ENCODE data around the gene STK32C. TPM values are rescaled to one million over a fixed set of nuclear protein-coding genes. Genes with fewer than 3 reads are reported as not detected.

Gene STK32C
- total RNA-seq, 4 donors from 2014 or later: 4.8 to 10.9 (median 7.8) TPM

DNA sequence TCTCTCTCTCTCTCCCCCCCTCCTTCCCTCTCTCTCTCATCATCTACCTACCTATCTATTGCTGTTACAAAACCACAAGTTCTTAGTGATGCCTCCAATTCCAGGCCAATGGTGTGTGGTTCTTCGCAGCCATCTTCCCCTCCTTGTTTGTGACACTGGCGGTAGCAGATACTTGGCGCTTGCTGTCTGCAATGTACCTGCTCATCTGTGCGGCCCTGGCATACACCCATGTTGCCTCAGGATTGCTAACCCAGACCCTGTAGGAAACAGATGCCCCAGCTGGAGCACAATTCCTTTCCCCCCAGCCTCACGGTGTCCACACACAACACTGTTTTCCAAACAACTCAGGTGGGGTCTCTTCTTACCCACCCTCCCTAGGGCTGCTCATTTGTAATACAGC lies 134.6 kb downstream of the STK32C start:
- no peak overlapping the region for H3K4me3 ChIP-seq
- peaks cover 0 to 46% (median 0%) of the 10 kb centered on the region in 4 donors for H3K27me3 ChIP-seq
- H3K9me3 ChIP-seq: no peaks in the 10 kb centered on the region
- H3K4me1 ChIP-seq: peaks cover 8 to 16% (median 10%) of the 10 kb centered on the region in 4 donors
- peaks cover 0 to 30% (median 23%) of the 10 kb centered on the region in 4 donors for H3K36me3 ChIP-seq
- H3K27ac ChIP-seq (replicated peaks in 1 of 4): no peak overlapping the region
- intact Hi-C loops (cut with DNase I): no loop called here
- TF ChIP-seq POLR2AphosphoS5 (IDR thresholded peaks at IDR 0.05) (no peak), POLR2A (IDR thresholded peaks at IDR 0.05; ENCODE audit: low read depth) (no peak), CTCF (IDR thresholded peaks at IDR 0.05) (no peak), EP300 (IDR thresholded peaks at IDR 0.05) (no peak)
- WGBS: 90% methylated on average over 5 of the region's 5 CpGs
- DNase-seq (ENCODE audit: extremely low spot score): no peak

GRCh38 chr10:132172091-132173066 lies 135.4 kb downstream of the STK32C start:
- intact Hi-C loops (cut with DNase I): no loop called here
- no peak for DNase-seq (ENCODE audit: extremely low spot score)
- Histone ChIP-seq H3K27me3 (peaks cover 0 to 38% (median 0%) of the 10 kb centered on the region in 4 donors), H3K4me3 (no peak overlapping the region), H3K4me1 (peaks cover 8 to 16% (median 10%) of the 10 kb centered on the region in 4 donors), H3K9me3 (no peaks in the 10 kb centered on the region), H3K36me3 (peaks cover 0 to 38% (median 23%) of the 10 kb centered on the region in 4 donors), H3K27ac (replicated peaks in 1 of 4) (no peak overlapping the region)
- 65% methylated on average over 26 of the region's 26 CpGs for WGBS
- TF ChIP-seq EP300 (IDR thresholded peaks at IDR 0.05): no peak
- TF ChIP-seq CTCF (IDR thresholded peaks at IDR 0.05): no peak
- TF ChIP-seq POLR2AphosphoS5 (IDR thresholded peaks at IDR 0.05): no peak
- TF ChIP-seq POLR2A (IDR thresholded peaks at IDR 0.05; ENCODE audit: low read depth): no peak

DNA sequence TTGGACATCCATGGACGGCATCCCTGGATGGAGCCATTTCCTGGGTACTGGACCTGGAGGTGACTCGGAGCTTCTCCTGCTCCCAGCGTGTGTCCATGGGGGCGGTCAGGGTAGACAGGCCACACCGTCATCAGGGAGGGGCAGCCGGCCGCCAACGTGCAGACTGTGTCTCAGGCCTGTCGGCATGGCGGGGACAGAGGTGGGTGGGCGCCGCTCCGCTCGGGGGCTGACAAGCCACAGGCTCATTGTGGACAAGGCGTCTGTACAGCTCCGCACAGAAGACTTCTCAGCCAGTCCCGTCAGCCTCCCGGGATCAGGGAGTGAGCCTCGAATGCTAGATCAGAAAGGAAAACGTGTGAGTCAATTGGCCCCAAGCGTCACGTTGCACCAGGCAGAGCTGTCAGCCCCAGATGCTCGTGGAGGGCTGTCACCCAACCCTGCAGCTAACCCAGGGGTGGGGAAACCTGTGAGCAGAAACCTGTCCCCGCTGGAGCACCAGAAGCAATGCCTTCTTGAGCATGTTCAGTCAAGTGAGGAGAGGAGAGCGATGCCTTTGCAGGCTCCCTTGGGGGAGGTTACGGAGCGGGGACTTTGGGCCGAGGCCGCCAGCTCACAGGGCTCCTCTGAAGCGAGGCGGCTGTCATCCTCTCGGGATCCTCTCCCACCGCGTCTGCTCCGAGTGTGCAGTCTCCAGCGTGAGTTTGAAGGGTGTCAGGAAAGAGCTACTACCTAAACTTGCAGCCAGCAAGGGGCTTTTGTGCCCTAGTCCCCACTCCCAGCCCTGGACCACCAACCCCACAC lies 137.0 kb downstream of the STK32C start:
- peaks cover 0 to 23% (median 0%) of the 10 kb centered on the region in 4 donors for H3K27me3 ChIP-seq
- no peak for DNase-seq (ENCODE audit: extremely low spot score)
- TF ChIP-seq EP300 (IDR thresholded peaks at IDR 0.05) (no peak), POLR2AphosphoS5 (IDR thresholded peaks at IDR 0.05) (no peak), CTCF (IDR thresholded peaks at IDR 0.05) (no peak), POLR2A (IDR thresholded peaks at IDR 0.05; ENCODE audit: low read depth) (no peak)
- H3K9me3 ChIP-seq: no peaks in the 10 kb centered on the region
- WGBS: 73% methylated on average over 25 of the region's 36 CpGs
- no peak overlapping the region for H3K27ac ChIP-seq (replicated peaks in 1 of 4)
- peaks cover 0 to 44% (median 25%) of the 10 kb centered on the region in 4 donors for H3K36me3 ChIP-seq
- H3K4me3 ChIP-seq: no peak overlapping the region
- intact Hi-C loops (cut with DNase I): no loop called here
- peaks cover under 1 to 6% (median under 1%) of the 10 kb centered on the region in 4 donors for H3K4me1 ChIP-seq

DNA sequence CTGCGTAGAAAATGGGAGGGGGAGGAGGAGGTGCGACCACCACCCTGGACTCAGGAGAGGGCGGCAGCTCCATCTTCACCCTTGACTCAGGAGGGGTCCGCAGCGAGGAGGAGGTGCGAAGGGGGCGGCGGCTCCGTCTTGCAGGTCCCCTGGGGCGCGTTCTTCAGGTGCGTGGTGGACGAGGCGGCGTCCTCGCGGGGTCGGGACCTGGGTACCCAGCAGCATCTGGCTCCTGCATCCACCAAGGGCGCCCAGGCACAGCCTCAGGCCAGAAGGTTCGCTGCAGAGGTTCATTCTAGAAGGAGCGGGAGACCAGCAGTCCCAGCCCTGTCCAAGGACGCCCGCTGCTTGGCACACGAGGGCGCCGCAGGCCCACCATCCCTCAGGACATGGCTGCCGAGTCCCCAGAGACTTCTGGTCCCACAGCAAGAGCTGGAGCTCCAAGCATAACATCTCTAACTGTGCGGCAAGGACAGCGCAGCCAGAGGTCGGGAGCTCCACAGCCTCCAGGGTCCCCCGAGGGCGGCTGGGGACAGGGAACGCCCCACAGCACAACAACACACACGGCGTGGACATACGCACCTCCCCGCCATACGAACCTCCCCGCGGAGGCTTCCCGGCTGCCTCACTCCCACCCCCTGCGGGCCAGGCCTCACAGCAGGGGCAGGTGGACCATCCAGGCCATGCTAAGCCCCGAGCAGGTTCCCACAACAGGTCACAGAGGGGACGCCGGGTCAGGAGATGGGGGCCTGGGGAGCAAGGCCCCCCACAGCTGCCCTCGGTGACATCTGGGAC lies 137.8 kb downstream of the STK32C start:
- no peak overlapping the region for H3K27ac ChIP-seq (replicated peaks in 1 of 4)
- DNase-seq (ENCODE audit: extremely low spot score): no peak
- no peaks in the 10 kb centered on the region for H3K9me3 ChIP-seq
- no peaks in the 10 kb centered on the region for H3K4me1 ChIP-seq
- H3K27me3 ChIP-seq: peaks cover 0 to 21% (median 0%) of the 10 kb centered on the region in 4 donors
- WGBS: 96% methylated on average over 11 of the region's 46 CpGs
- no peak overlapping the region for H3K4me3 ChIP-seq
- H3K36me3 ChIP-seq: peaks cover 0 to 50% (median 28%) of the 10 kb centered on the region in 4 donors
- TF ChIP-seq POLR2AphosphoS5 (IDR thresholded peaks at IDR 0.05) (no peak), CTCF (IDR thresholded peaks at IDR 0.05) (no peak), POLR2A (IDR thresholded peaks at IDR 0.05; ENCODE audit: low read depth) (no peak), EP300 (IDR thresholded peaks at IDR 0.05) (no peak)
- intact Hi-C loops (cut with DNase I): no loop called here

All from esophagus muscularis mucosa (tissue), 4 donors.